Measurements from ENCODE around the gene UMPS. TPM values are rescaled to one million over a fixed set of nuclear protein-coding genes. Genes with fewer than 3 reads are reported as not detected.

UMPS gene
- total and polyA plus RNA-seq, 2 of the 4 experiments (the other 2 are of a cell fraction), result 18.7 to 26.7 TPM

DNA sequence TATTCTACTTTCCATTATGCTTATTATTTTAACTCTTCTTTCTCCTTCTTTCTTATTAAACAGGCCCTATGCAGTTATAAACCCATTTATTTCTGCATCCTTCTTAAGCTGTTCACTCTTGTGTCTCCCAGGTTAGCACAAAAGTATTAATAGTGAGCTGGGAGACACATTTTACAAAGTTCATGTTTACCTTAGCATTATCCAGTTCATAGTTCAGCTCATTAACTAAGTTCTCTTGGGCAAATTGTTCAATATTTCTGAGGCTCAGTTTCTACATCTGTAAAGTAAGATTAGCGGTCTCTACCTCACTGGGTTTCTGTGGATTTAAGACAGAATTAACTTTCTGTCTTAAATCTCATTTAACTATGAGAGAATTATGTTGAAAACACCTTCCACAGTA lies 31.2 kb upstream of the UMPS start:
- Histone ChIP-seq H2BK120ac (ENCODE audit: low read depth, low read length) (no peak overlapping the region), H2BK20ac (ENCODE audit: low read depth, low read length) (no peak overlapping the region), H3K4me3 (ENCODE audit: insufficient read depth, low read depth, low read length) (no peak overlapping the region), H3K23ac (ENCODE audit: low read depth, low read length) (no peak overlapping the region), H3K18ac (ENCODE audit: low read depth, low read length) (no peak overlapping the region), H4K8ac (ENCODE audit: low read depth in 2 of 2, low read length in 2 of 2) (no peak overlapping the region), H4K20me1 (ENCODE audit: insufficient read depth, low read length) (no peaks in the 10 kb centered on the region), H2AK5ac (ENCODE audit: low read depth, low read length) (no peak overlapping the region), H3K79me1 (ENCODE audit: low read depth in 1 of 2, low read length in 2 of 2) (peaks cover 0 to 3% of the 10 kb centered on the region in 2 experiments; a peak in 1 of 4 replicates), H4K5ac (ENCODE audit: low read depth, low read length) (no peak overlapping the region), H3K27ac (ENCODE audit: insufficient read depth, low read length) (no peak overlapping the region), H3K36me3 (ENCODE audit: control insufficient read depth, insufficient read depth, low read length) (no peaks in the 10 kb centered on the region), H2BK15ac (ENCODE audit: low read depth, low read length) (no peak overlapping the region), H3K14ac (replicated peaks; ENCODE audit: low read depth, low read length) (no peak overlapping the region), H2AK9ac (replicated peaks; ENCODE audit: low read depth, low read length, poor library complexity) (no peak overlapping the region), H2AFZ (replicated peaks; ENCODE audit: low read length, poor library complexity) (no peak overlapping the region), H3K4me1 (ENCODE audit: control insufficient read depth, insufficient read depth, low read length) (peaks cover 2% of the 10 kb centered on the region), H4K91ac (ENCODE audit: insufficient read depth, low read depth, low read length) (no peak overlapping the region), H3K9ac (ENCODE audit: low read depth, low read length) (no peak overlapping the region), H3K27me3 (ENCODE audit: control insufficient read depth, insufficient read depth, low read length) (peaks cover 5% of the 10 kb centered on the region), H3K4ac (ENCODE audit: low read depth, low read length) (no peak overlapping the region), H3K9me3 (ENCODE audit: control insufficient read depth, insufficient read depth, low read length) (no peaks in the 10 kb centered on the region), H2BK5ac (ENCODE audit: low read depth, low read length, poor library complexity, severe bottlenecking) (no peak overlapping the region), H3K56ac (ENCODE audit: extremely low read depth, insufficient read depth, low read length) (no peak overlapping the region), H3K4me2 (ENCODE audit: low read depth, low read length) (no peak overlapping the region), H3K9me1 (ENCODE audit: insufficient read depth, low read length) (peaks cover 4% of the 10 kb centered on the region)
- in situ Hi-C loops (cut with MboI; ENCODE audit: low sequenced_read_pairs) (no loop called here), intact Hi-C loops (cut with micrococcal nuclease) (no loop called here), dilution Hi-C loops (cut with HindIII; ENCODE audit: low sequenced_read_pairs, unreplicated experiment) (no loop called here)
- DNase-seq (no peak), ATAC-seq (ENCODE audit: low read depth) (no peak)
- no CpG with 5 or more reads among the region's 1 CpG for WGBS, 2 experiments (ENCODE audit: extremely low coverage in 2 of 2, insufficient read length in 1 of 2)
- TF ChIP-seq MAFK (IDR thresholded peaks at IDR 0.05; ENCODE audit: low read depth, low read length) (no peak), RCOR1 (IDR thresholded peaks at IDR 0.05; ENCODE audit: insufficient replicate concordance, low read length) (no peak), SMC3 (IDR thresholded peaks at IDR 0.05; ENCODE audit: low read depth, low read length) (no peak), CEBPB (IDR thresholded peaks at IDR 0.05; ENCODE audit: low read depth, low read length) (no peak), MAZ (IDR thresholded peaks at IDR 0.05; ENCODE audit: borderline replicate concordance, low read depth, low read length) (no peak), RAD21 (IDR thresholded peaks at IDR 0.05; ENCODE audit: low read length) (no peak), MXI1 (IDR thresholded peaks at IDR 0.05; ENCODE audit: borderline replicate concordance, low read depth, low read length) (no peak)
- ChIA-PET POLR2A (ENCODE audit: unreplicated experiment) (no interaction called here), CTCF (interaction anchor here (0.7 to 1.6 kb wide), 2 partner anchors 134 to 139 kb away, joined by 3 to 4 read pairs; no protein-coding TSS in a partner anchor)
- no TSS peak for BruUV-seq (replicated peaks)
